NCI-H1436 (cell line): ENCODE measurements around the gene FLNA.
"Not testable (repeated sequence)": the region's sequence is repeated elsewhere in the genome, so short reads cannot be mapped to it uniquely, and the experiment has no call there.

Experiments
- DNase-seq: peaks from one replicate; lab custom pipeline; 2025; lab: John Stamatoyannopoulos, UW

Gene FLNA

GRCh38 chrX:154305541-154306205 lies 68.8 kb downstream of the FLNA start:
- no peak for DNase-seq

- no peak for DNase-seq
Measured at GRCh38 chrX:154304846-154305245, 69.6 kb downstream of the FLNA start.

GRCh38 chrX:154303476-154303875 lies 71.0 kb downstream of the FLNA start:
- no peak for DNase-seq

DNA sequence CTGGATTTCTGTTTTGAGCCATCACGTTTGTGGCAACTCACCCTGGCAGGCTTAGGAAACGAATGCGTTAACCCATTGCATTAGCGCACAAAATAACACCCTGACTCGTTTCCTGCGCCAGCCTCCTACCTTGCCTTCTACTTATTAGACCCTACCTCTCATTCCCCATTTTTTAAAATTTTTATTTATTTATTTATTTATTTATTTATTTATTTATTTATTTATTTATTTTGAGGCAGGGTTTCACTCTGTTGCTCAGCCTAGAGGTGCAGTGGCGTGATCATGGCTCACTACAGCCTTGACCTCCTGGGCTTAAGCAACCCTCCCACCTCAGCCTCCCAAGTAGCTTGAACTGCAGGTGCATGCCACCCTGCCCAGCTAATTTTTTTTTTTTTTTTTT lies 71.4 kb downstream of the FLNA start:
- not testable (repeated sequence) for DNase-seq

DNA sequence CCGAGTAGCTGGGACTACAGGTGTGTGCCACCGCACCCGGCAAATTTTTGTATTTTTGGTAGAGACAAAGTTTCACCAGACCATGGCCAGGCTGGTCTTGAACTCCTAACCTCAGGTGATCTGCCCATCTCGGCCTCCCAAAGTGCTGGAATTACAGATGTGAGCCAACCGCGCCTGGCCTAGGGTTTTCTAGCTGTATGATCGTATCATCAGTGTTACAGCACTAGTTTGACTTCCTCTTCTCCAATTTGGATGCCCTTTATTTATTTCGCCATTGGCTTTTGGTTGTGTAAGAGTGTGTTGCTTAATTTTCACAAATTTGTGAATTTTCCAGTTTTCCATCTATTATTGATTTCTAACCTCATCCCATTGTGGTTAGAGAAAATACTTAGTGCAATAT lies 73.6 kb downstream of the FLNA start:
- DNase-seq: no peak
